Thoracic aorta (tissue), 2 donors: ENCODE data around the gene ACKR2. TPM values are rescaled to one million over a fixed set of nuclear protein-coding genes. Genes with fewer than 3 reads are reported as not detected.

Experiments used
- total RNA-seq, 2 donors: library from RNA; depleted of rRNA; stranded (reverse); fragments of >200 nt; gene quantifications; one replicate each; pipeline versions ENCODE4 v1.1.0 to v1.2.3, GENCODE V29; 2016

Gene ACKR2
- total RNA-seq, 2 donors from 2014 or later: 10.0 to 11.9 TPM

Other genes with a start within 250 kb of the ACKR2 start
- 10 to 100 TPM; 55.0 to 83.4 TPM for gene SEC22C, start 227.5 kb upstream of the ACKR2 start, total RNA-seq
- 1 to 10 TPM; 2.8 to 8.6 TPM for gene SS18L2, start 218.6 kb upstream of the ACKR2 start, total RNA-seq
- 100 to 1,000 TPM; 159 to 210 TPM for gene NKTR, start 208.8 kb upstream of the ACKR2 start, total RNA-seq
- 100 to 1,000 TPM in 1 of 2 donors, 10 to 100 TPM in 1; 84.2 to 108 TPM for gene ZBTB47, start 155.7 kb upstream of the ACKR2 start, total RNA-seq
- not detected for gene KLHL40, start 123.9 kb upstream of the ACKR2 start, total RNA-seq
- gene HHATL, start 106.6 kb upstream of the ACKR2 start, total RNA-seq: not detected
- 1 to 10 TPM; 1.5 to 3.1 TPM for gene CCDC13, start 36.2 kb upstream of the ACKR2 start, total RNA-seq
- gene HIGD1A, start 5.0 kb upstream of the ACKR2 start, total RNA-seq: 100 to 1,000 TPM; 163 to 169 TPM
- not detected for gene CYP8B1, start 66.4 kb downstream of the ACKR2 start, total RNA-seq
- gene ZNF662, start 96.7 kb downstream of the ACKR2 start, total RNA-seq: 10 to 100 TPM in 1 of 2 donors, 1 to 10 TPM in 1; 8.9 to 12.6 TPM
- 10 to 100 TPM; 10.2 to 37.3 TPM for gene GASK1A, start 169.9 kb downstream of the ACKR2 start, total RNA-seq